SK-N-MC (cell line): ENCODE results near the gene BTG2.

Experiments
- EZH2 ChIP-seq: fragments of 200-600 bp; sonication (generic); IDR thresholded peaks from one replicate; pipeline ENCODE4 v1.6.1; 2017; ENCODE audit warnings: antibody characterized with exemption
- POLR2AphosphoS5 ChIP-seq: IDR thresholded peaks from 2 replicates; pipeline ENCODE4 v1.6.1; 2012; ENCODE audit warnings: mild to moderate bottlenecking, low read depth, low read length, borderline replicate concordance

DNA sequence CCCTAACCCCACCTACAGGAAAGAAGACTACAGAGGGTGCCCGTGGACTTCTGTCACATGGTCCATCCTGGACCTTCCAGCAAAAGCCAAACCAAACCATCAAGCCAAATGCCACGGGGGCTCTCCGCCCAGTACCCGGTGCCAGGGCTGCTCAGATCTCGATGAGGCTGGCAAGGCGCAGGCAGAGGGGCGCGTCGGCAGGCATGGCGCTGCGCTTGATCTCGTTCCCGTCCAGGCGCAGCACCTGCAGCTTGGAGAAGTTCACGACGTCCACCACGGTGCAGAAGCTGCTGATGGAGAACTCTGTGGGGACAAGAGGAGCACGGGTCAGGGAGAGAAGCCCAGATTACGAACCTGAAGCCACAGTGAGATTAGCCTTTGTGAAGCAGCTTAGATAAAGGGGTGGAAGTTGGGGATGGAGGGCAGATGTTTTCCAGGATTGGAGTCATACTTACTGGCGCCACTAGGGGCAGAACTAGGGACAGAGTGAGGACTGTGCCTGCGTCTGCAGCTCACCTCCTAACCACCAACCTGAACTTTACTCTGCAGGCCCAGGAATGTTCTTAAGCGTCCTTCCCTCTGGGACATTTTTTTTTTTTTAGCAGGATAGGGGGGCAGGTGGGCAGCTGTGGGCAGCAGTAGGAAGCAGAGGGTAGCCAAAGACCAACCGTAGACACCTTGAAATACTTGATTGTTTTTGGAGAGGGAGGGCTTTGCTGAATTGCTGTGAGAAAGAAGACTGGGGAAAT is 37.0 kb downstream of the BTG2 start:
- TF ChIP-seq EZH2, result no peak
- no peak for TF ChIP-seq POLR2AphosphoS5
